Suprapubic skin (tissue), 4 donors: ENCODE data around the gene SERTAD2.

Experiments
- CTCF ChIP-seq, 2 donors: fragments of 200-600 bp in 1 of 2; fragments of 450-650 bp in 1 of 2; sonication (generic) in 1 of 2; IDR thresholded peaks; one replicate each; pipeline ENCODE4 v1.5.1; 2016 to 2019; ENCODE audit warnings: antibody characterized with exemption in 2 of 2, mild to moderate bottlenecking in 1 of 2, moderate library complexity in 1 of 2
- EP300 ChIP-seq: sonication (generic); formaldehyde crosslinking; IDR thresholded peaks from one replicate; pipeline ENCODE4 v1.6.1; 2017; ENCODE audit warnings: antibody characterized with exemption
- POLR2A ChIP-seq, 2 donors: fragments of 450-650 bp; IDR thresholded peaks; one replicate each; pipeline ENCODE4 v1.6.1; 2017; ENCODE audit warnings: antibody characterized with exemption in 2 of 2, mild to moderate bottlenecking in 2 of 2, moderate library complexity in 2 of 2
- POLR2AphosphoS5 ChIP-seq, 3 donors: sonication (generic); formaldehyde crosslinking; IDR thresholded peaks; one replicate each; pipeline ENCODE4 v1.6.1; 2017; ENCODE audit warnings: antibody characterized with exemption in 3 of 3

GRCh38 chr2:64626146-64626809, 27.4 kb downstream of the SERTAD2 start:
- TF ChIP-seq CTCF (IDR thresholded peaks at IDR 0.05) (no peak), POLR2AphosphoS5 (IDR thresholded peaks at IDR 0.05) (no peak), EP300 (no peak), POLR2A (IDR thresholded peaks at IDR 0.05) (no peak)
